Effector CD8-positive, alpha-beta T cell (primary cell): Measurements from ENCODE around the gene PDZD2.
"Not testable (repeated sequence)": the region's sequence is repeated elsewhere in the genome, so short reads cannot be mapped to it uniquely, and the experiment has no call there.

Source experiments
- DNase-seq: peaks from one replicate; lab custom pipeline; 2025; lab: John Stamatoyannopoulos, UW

The PDZD2 gene

GRCh38 chr5:32100691-32101302 is 461.9 kb downstream of the PDZD2 start:
- DNase-seq = no peak

- no peak for DNase-seq
These were observed 463.5 kb downstream of the PDZD2 start for GRCh38 chr5:32102254-32102986.

GRCh38 chr5:32103521-32103920 is 464.6 kb downstream of the PDZD2 start:
- DNase-seq = no peak

GRCh38 chr5:32107291-32107690 is 468.4 kb downstream of the PDZD2 start:
- no peak for DNase-seq

GRCh38 chr5:32108167-32108566 is 469.2 kb downstream of the PDZD2 start:
- DNase-seq = no peak

GRCh38 chr5:32109236-32109635 is 470.3 kb downstream of the PDZD2 start:
- no peak for DNase-seq

GRCh38 chr5:32110111-32110696 is 471.3 kb downstream of the PDZD2 start:
- no peak for DNase-seq

- no peak for DNase-seq
These were observed 477.1 kb downstream of the PDZD2 start for GRCh38 chr5:32115985-32116384.

- no peak for DNase-seq
These were observed 477.8 kb downstream of the PDZD2 start for GRCh38 chr5:32116574-32117313.

GRCh38 chr5:32118922-32119321 is 480.0 kb downstream of the PDZD2 start:
- not testable (repeated sequence) for DNase-seq

GRCh38 chr5:32123058-32123805 is 484.3 kb downstream of the PDZD2 start:
- no peak for DNase-seq

GRCh38 chr5:32123889-32124676 is 485.2 kb downstream of the PDZD2 start:
- DNase-seq = no peak

- no peak for DNase-seq
These were observed 487.8 kb downstream of the PDZD2 start for GRCh38 chr5:32126691-32127090.

- no peak for DNase-seq
These were observed 488.8 kb downstream of the PDZD2 start for GRCh38 chr5:32127711-32128110.

- no peak for DNase-seq
These were observed 490.2 kb downstream of the PDZD2 start for GRCh38 chr5:32129074-32129598.

GRCh38 chr5:32130865-32131264 is 491.9 kb downstream of the PDZD2 start:
- DNase-seq = no peak

GRCh38 chr5:32131604-32132003 is 492.7 kb downstream of the PDZD2 start:
- no peak for DNase-seq

GRCh38 chr5:32132757-32133156 is 493.8 kb downstream of the PDZD2 start:
- no peak for DNase-seq

- no peak for DNase-seq
These were observed 496.2 kb downstream of the PDZD2 start for GRCh38 chr5:32135086-32135485.

GRCh38 chr5:32136342-32136741 is 497.4 kb downstream of the PDZD2 start:
- DNase-seq = no peak
